KOPT-K1 (cell line): ENCODE data around the gene INSYN2B.

Experiments used
- H3K27ac ChIP-seq: fragments of 200-600 bp; sonication (generic); 2 replicates; pipeline ENCODE4 v1.5.1; 2016; ENCODE audit warnings: antibody characterized with exemption, mild to moderate bottlenecking, low read depth, low read length; ENCODE audit not compliant: poor library complexity, severe bottlenecking
- H3K36me3 ChIP-seq: fragments of 200-600 bp; sonication (generic); 2 replicates; pipeline ENCODE4 v1.5.1; 2017; ENCODE audit warnings: antibody characterized with exemption, mild to moderate bottlenecking, low read length, moderate library complexity; ENCODE audit not compliant: insufficient read depth
- H3K9me3 ChIP-seq: fragments of 200-600 bp; sonication (generic); 2 replicates; pipeline ENCODE4 v1.5.1; 2017; ENCODE audit warnings: antibody characterized with exemption, low read length, mild to moderate bottlenecking; ENCODE audit not compliant: insufficient read depth, poor library complexity, severe bottlenecking

INSYN2B gene

GRCh38 chr5:169933127-169933526 lies 47.2 kb downstream of the INSYN2B start:
- Histone ChIP-seq H3K36me3 (peaks cover 59% of the 10 kb centered on the region), H3K27ac (no peak overlapping the region)

GRCh38 chr5:169923988-169924387 lies 56.3 kb downstream of the INSYN2B start:
- Histone ChIP-seq H3K27ac (no peak overlapping the region), H3K36me3 (peaks cover 33% of the 10 kb centered on the region), H3K9me3 (no peaks in the 10 kb centered on the region)

More at GRCh38 chr5:169933127-169933526, 47.2 kb downstream of the INSYN2B start:
- no peaks in the 10 kb centered on the region for H3K9me3 ChIP-seq

GRCh38 chr5:169922474-169922873 lies 57.8 kb downstream of the INSYN2B start:
- Histone ChIP-seq H3K9me3 (no peaks in the 10 kb centered on the region), H3K36me3 (peaks cover 26% of the 10 kb centered on the region), H3K27ac (no peak overlapping the region)

GRCh38 chr5:169921949-169922348 lies 58.3 kb downstream of the INSYN2B start:
- H3K27ac ChIP-seq: no peak overlapping the region
- peaks cover 26% of the 10 kb centered on the region for H3K36me3 ChIP-seq
- H3K9me3 ChIP-seq: no peaks in the 10 kb centered on the region

GRCh38 chr5:169921384-169921783 lies 58.9 kb downstream of the INSYN2B start:
- Histone ChIP-seq H3K36me3 (peaks cover 24% of the 10 kb centered on the region; the same call in 1 of the 2 replicates), H3K9me3 (no peaks in the 10 kb centered on the region), H3K27ac (no peak overlapping the region)

- no peaks in the 10 kb centered on the region for H3K9me3 ChIP-seq
- H3K27ac ChIP-seq: no peak overlapping the region
- H3K36me3 ChIP-seq: peaks cover 30% of the 10 kb centered on the region; the same call in 1 of the 2 replicates
Measured at GRCh38 chr5:169920474-169920873, 59.8 kb downstream of the INSYN2B start.

GRCh38 chr5:169918228-169918627 lies 62.1 kb downstream of the INSYN2B start:
- Histone ChIP-seq H3K27ac (no peak overlapping the region), H3K9me3 (no peaks in the 10 kb centered on the region), H3K36me3 (peaks cover 30% of the 10 kb centered on the region; the same call in 1 of the 2 replicates)

GRCh38 chr5:169917500-169917899 lies 62.8 kb downstream of the INSYN2B start:
- Histone ChIP-seq H3K9me3 (no peaks in the 10 kb centered on the region), H3K27ac (no peak overlapping the region), H3K36me3 (peaks cover 30% of the 10 kb centered on the region; the same call in 1 of the 2 replicates)

- Histone ChIP-seq H3K27ac (no peak overlapping the region), H3K36me3 (peaks cover 28% of the 10 kb centered on the region), H3K9me3 (no peaks in the 10 kb centered on the region)
Measured at GRCh38 chr5:169914766-169915165, 65.5 kb downstream of the INSYN2B start.

- Histone ChIP-seq H3K9me3 (no peaks in the 10 kb centered on the region), H3K27ac (no peak overlapping the region), H3K36me3 (peaks cover 33% of the 10 kb centered on the region)
Measured at GRCh38 chr5:169913479-169913878, 66.8 kb downstream of the INSYN2B start.

GRCh38 chr5:169911448-169912212 lies 68.7 kb downstream of the INSYN2B start:
- peaks cover 26% of the 10 kb centered on the region for H3K36me3 ChIP-seq
- no peak overlapping the region for H3K27ac ChIP-seq
- H3K9me3 ChIP-seq: no peaks in the 10 kb centered on the region

- Histone ChIP-seq H3K36me3 (peaks cover 19% of the 10 kb centered on the region), H3K27ac (no peak overlapping the region), H3K9me3 (no peaks in the 10 kb centered on the region)
Measured at GRCh38 chr5:169910393-169910792, 69.9 kb downstream of the INSYN2B start.

- H3K9me3 ChIP-seq: no peaks in the 10 kb centered on the region
- H3K36me3 ChIP-seq: peaks cover 19% of the 10 kb centered on the region
- no peak overlapping the region for H3K27ac ChIP-seq
Measured at GRCh38 chr5:169909945-169910344, 70.3 kb downstream of the INSYN2B start.

GRCh38 chr5:169908864-169909263 lies 71.4 kb downstream of the INSYN2B start:
- H3K27ac ChIP-seq: no peak overlapping the region

GRCh38 chr5:169906745-169907649 lies 73.3 kb downstream of the INSYN2B start:
- peaks cover 20% of the 10 kb centered on the region for H3K36me3 ChIP-seq
- no peaks in the 10 kb centered on the region for H3K9me3 ChIP-seq
- no peak overlapping the region for H3K27ac ChIP-seq

More at GRCh38 chr5:169908864-169909263, 71.4 kb downstream of the INSYN2B start:
- Histone ChIP-seq H3K36me3 (peaks cover 19% of the 10 kb centered on the region), H3K9me3 (no peaks in the 10 kb centered on the region)
